NCI-H345 treated with DMSO at 0.1 percent for 48 hours (cell line): ENCODE measurements around the gene RNPEP.
A peak's percentile ranks its signal among the peaks of the same experiment; 100 is the strongest.
"Not testable (repeated sequence)": the region's sequence is repeated elsewhere in the genome, so short reads cannot be mapped to it uniquely, and the experiment has no call there.

Experiments used
- DNase-seq: peaks from one replicate; lab custom pipeline; 2025; ENCODE audit not compliant: unreplicated experiment; lab: John Stamatoyannopoulos, UW

RNPEP gene

GRCh38 chr1:202034149-202034682 lies 51.8 kb downstream of the RNPEP start:
- DNase-seq: no peak

GRCh38 chr1:202034683-202035462 lies 52.4 kb downstream of the RNPEP start:
- no peak for DNase-seq

GRCh38 chr1:202036595-202037387 lies 54.3 kb downstream of the RNPEP start:
- no peak for DNase-seq

DNA sequence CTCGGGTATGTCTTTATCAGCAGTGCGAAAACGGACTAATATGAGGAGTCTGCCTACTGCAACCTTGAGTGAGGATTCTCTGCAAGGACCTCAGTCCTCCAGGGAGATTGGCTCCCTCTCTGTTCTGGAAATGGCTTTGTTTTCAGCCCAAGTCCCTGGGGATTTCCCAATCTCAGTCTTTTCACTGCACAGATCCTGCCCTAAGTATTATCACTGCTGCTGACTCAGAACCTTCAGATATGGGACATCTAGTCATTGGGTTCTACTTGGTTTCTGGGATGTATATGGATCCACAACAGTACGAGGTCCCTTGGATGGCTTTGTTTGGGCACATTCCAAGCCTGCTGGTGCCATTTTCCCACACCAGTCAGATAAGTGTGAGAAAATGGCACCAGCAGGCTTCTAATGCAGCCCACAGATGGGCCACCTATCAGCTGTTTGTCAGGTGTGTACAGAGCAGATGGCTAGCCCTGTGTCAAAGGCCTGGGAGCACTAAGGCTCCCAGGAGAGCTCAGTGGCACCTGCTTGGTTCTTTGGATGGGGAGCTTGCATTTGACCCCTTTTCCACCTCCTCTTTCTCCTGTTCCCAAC lies 55.4 kb downstream of the RNPEP start:
- DNase-seq: no peak

DNA sequence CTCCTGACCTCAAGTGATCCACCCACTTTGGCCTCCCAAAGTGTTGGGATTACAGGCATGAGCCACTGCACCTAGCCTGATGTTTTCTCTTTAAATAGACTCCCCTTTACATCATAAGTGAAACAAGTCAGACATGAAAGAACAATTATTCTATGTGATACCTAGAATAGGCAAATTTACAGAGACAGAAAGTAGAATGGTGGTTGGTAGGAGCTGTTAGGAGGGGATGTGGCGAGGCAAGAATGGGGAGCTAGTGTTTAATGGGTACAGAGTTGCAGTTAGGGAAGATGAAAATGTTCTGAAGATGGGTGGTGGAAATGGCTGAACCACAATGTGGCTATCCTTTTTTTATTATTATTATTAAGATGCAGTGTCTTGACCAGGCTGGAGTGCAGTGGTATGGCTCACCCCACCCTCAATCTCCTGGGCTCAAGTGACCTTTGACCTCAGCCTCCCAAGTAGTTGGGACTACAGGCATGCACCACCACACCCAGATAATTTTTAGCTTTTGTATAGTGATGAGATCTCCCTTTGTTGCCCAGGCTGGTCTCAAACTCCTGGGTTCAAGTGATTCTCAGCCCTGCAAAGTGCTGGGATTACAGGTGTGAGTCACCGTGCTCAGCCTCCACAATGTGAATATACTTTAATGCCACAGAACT lies 56.4 kb downstream of the RNPEP start:
- no peak for DNase-seq

DNA sequence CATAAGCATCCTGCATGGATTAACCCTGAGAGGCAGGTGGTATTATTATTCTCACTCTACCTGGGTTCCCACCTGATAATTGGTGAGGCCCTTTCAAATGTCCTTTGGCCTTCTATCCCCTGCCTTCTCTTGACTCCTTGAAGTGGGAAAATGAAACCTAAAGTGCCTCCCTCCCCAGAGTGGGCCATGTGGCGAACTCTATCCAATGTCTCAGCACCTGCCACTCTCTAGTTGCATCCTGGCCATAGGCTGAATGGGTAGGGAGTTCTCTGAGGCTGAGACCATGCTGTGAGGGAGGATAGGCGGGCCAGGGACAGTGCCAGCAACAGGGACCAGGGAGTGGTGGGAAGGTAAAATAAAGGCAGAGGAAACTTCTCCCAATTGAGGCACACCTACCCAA lies 63.3 kb downstream of the RNPEP start:
- DNase-seq: peak; percentile 75

GRCh38 chr1:202046227-202046626 lies 63.8 kb downstream of the RNPEP start:
- peak; percentile 84 for DNase-seq

DNA sequence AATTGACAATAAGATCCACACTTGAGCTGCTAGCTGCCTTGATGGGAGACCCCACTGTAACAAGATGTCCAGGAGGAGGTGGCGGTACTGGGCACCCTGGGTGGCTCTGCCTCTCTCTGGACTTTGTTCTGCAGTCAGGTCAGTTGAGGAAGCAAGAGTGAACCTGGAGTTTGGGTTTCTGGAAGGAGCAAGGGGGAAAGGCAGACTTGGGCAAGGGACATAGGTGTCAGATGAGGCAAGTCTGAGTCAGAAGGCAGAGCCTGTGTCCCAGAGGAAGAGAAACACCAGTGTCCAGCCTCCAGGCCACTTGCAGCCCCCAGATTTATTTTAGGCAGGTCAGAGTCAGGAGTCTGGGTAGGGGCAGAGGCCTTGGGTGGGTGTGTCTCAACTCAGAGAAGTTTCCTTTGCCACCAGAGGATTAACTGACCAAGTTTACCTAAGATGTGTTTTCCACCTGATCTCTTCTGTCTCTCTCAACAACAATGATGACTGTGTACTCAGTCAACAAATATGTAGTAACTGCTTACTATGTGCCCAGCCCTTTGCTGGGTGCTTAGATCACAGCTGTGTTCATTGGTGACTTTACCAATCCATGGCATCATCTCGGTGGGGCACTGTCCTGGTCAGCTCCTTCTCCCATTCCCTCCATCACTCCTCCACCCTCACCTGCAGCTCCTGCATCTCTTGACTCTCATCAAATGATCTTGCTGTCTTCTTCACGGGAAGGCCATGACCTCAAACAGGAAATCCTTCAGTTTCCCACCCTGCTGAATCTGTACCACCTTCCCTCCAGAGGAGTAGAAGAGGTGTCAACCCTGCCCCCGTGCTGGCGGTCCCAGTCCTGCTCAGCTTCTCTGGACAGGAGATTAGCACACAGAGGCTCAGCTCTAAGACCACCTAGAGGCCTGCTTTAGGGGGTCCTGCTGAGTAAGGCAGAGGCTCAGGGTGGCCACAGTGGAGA lies 64.6 kb downstream of the RNPEP start:
- DNase-seq: no peak

- DNase-seq: peak; percentile 47
Measured at GRCh38 chr1:202047977-202048376, 65.5 kb downstream of the RNPEP start.

DNA sequence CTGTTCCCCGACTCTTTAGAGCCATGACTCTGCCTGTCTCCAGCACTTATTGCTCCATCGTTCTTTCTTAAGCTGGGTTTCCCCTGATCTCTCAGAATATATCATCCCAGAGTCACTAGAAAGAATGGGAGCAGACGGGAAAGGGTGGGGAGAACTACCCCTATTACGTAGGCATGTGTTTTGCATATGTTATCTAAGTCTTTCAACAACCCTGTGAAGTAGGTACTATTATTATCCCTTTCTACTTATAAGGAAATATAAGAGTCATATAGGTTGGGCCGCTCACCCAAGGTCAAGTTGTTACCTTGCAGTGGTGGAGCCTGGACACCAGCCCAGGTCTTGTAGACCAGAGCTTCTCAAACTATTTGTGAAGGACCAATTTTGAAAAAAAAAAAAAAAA lies 66.7 kb downstream of the RNPEP start:
- no peak for DNase-seq

DNA sequence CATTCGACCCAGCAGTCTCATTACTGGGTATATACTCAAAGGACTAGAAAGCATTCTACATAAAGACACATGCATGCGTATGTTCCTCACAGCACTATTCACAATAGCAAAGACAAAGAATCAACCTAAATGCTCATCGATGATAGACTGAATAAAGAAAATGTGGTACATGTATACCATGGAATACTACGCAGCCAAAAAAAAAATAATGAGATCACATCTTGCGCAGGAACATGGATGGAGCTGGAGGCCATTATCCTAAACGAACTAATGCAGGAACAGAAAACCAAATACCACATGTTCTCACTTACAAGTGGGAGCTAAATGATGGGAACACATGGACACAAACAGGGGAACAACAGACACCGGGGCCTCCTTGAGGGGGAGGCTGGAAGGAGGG lies 71.6 kb downstream of the RNPEP start:
- DNase-seq: no peak

GRCh38 chr1:202054673-202055072 lies 72.2 kb downstream of the RNPEP start:
- not testable (repeated sequence) for DNase-seq
